NCI-H1417 (cell line): ENCODE measurements around the gene RASGRP3.

Experiments used
- DNase-seq, 3 experiments: peaks; one replicate each; lab custom pipeline; 2025; lab: John Stamatoyannopoulos, UW

Gene RASGRP3

DNA sequence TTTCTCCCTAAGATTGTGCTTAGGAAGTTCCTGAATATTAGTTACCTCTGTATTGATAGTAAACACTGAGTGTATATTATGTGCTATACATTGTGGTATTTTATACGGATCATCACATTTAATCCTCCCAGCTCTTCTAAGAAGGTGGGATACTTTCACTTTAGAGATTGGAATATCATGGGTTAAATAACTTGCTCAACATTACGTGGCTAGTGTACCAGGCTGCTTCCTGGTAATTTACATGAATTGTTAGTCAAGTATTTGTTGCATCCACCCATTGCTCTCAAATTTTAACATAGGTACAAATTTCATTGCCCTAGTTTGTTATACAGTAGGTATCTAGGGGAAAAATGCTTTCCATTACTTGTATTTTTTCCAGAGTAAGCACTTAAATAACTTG lies 101.2 kb downstream of the RASGRP3 start:
- no peak for DNase-seq

DNA sequence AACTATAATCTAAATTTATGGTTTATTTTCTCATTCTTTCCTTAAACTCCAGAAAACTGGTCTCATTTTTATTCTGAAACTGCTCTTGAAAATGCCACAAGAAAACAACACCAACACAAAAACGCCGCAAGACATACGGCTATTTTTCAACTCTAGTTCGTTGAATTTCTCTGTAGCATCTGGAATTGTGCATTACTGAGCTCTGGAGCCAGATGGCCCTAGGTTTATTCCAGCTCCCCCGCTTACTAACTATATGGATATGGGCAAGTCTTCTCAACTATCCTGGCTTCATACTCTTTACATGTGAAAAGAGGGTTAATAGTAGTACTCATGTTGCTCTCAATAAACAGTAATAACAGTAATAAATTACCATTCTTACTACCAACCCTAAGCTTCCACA lies 102.8 kb downstream of the RASGRP3 start:
- DNase-seq, result no peak

DNA sequence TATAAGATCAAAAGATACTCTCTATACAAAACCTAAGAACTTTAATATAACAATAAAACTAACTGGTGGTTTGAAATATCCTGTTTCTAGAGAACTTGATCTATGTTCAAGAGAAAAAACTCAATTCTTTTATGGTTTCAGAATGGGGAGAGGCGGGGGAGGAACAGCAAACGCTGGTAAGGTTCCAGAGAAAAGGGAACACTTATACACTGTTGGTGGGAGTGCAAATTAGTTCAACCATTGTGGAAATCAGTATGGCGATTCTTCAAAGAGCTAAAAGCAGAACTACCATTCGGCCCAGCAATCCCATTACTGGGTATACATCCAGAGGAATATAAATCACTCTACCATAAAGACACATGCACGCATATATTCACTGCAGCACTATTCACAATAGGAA lies 105.4 kb downstream of the RASGRP3 start:
- DNase-seq, result no peak

DNA sequence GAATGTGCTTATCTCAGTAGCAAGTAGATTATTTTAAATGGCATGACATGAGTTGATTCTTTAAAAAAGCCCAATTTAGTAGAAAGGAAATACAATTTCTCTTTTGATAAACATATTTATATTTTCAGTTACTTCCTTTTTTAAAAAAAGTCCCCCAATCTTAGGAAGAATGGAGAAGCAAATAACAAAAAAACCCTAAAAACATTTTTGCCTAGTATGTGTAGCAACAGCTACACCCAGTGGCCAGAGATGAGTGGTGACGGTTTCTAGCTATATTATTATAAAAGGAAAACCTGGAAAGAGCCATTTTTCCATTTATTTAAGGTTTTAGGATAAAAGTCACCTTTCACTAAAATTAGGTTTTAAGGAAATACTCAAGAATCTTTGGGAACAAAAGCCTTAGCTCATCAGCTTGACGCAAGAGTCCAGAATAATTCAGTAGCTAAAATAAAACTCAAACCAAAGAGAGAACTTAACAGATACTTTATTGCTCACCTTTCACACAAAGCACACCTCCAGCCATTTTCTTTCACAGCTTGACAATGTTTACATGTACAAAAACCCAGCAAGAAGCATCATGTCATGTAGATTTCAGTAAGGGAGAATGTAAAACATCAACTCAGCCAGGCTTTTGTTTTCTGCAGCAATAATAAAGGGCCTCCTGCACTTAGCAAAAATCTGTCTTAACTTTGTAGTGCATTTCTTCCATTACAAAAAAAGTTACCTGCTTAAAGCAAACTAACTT lies 106.9 kb downstream of the RASGRP3 start:
- peak; percentile 3 to 63 (median 34) for DNase-seq

GRCh38 chr2:33586766-33587165 lies 110.3 kb downstream of the RASGRP3 start:
- DNase-seq, result no peak

DNA sequence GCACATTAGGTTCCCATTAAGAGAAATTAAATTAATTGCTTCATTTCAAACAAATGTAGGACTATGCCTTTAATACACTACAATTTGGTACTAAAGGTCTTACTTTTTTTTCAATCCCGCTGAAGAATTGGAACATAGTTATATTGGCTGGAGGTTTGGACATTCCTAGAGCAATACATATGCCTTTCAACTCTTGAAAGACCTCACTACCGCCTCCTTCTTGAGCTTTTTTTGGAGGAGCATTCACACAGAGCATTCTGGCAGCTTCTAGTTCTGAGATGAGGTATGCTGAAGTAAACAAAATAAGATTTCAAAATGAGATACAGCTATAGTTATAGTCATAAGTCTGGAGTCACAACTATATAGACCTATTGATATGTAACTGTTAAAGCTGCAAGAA lies 111.8 kb downstream of the RASGRP3 start:
- DNase-seq, result no peak

DNA sequence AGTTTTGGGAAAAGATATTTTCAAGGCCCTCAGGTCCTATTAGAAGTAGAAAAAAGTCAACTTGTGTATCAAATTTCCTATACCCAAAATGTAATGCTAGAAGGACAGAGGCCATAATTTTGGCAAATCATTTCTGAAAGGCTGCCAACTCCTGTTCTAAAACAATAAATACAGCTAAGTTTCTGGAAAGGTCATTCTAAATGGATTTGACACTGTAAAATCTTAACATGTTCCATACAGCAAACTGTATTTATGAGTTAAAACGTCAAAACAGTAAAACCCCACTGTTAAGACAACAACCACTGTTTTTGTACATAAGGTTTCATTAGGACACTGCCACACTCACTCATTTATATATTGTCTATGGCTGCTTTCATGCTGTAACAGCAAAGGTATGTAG lies 113.0 kb downstream of the RASGRP3 start:
- no peak for DNase-seq

DNA sequence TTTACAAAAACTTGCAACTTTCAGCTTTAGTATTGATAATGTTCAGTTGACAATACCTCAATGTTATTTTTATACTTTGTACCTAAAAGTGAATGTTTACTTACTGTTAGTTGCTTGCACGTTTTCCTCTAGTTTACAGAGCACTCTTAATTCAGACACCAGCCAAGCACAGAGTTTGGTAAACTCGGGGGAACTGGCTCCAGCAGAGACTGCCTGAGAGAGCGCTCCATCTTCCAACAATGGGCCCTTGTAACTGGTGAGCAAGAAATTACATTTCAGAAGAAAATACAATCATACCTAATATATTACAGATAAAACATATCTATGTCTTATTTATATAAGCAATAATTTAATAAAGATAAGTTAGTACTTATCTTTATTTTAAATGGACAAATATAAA lies 118.9 kb downstream of the RASGRP3 start:
- DNase-seq, result no peak

DNA sequence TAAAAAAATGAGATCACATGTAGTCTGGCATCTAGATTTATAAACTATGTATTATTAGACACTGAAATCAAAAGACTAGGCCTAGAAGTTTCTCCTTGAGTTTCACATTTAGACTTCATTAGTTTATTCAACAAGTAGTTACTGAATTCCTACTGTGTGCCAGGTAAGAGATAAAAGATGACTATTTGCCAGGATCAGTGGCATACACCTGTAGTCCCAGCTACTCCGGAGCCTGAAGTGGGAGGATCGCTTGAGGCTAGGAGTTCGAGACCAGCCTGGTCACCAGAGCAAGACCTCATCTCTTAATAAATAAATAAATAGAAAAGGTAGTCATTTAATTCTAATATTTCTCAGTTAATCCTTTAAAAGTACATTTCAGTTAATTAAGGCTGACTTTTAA lies 120.6 kb downstream of the RASGRP3 start:
- DNase-seq, result no peak

- DNase-seq, result peak; percentile 49 to 77 (median 70)
Measured at GRCh38 chr2:33598561-33599174, 122.2 kb downstream of the RASGRP3 start.

DNA sequence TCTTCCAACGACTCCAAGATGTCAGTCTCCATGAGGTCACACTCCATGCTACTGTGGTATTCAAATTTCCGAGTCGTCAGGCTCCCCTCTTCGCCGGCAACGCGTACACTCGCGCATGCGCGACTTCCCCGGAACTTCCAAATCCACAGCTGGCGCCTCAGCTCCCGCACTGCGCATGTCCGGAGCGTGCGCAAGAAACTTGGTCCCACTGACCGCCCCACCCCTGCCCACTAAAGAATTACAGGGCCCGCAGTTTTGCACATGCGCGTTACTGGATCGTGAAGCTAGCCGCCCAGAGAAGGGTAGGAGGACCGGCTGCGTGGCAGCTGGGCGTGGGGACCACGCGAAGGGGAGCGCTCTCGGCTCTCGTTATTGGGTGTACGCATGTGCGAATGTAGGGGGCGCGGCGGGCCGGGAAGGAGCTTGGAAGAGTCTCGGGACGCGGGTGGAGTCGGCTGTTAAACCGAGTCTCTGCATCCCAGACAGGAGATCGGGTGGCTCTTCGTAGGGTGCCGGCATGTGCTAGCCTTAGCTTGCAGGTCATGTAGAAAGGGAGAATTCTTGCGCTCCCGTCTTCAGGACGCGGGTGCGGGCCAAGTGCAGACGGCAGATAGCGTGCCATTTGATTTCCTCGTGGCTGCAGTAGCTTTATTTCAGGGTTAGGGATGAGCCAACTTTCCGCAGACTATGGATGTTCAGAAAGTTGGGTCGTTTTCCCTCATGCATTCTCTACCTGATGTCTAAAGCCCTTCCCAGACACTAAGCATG lies 122.9 kb downstream of the RASGRP3 start, which contains the start of gene FAM98A:
FAM98A (minus strand) TSS at position 125 of the 768 bp plus-strand sequence; CDS start at position 47, 78 bp downstream.
- peak; percentile 99 to 100 (median 99) for DNase-seq

- DNase-seq, result no peak
Measured at GRCh38 chr2:33599943-33600192, 123.4 kb downstream of the RASGRP3 start.

GRCh38 chr2:33602201-33602830 lies 125.9 kb downstream of the RASGRP3 start:
- DNase-seq, result no peak

- DNase-seq, result no peak
Measured at GRCh38 chr2:33603416-33603815, 127.0 kb downstream of the RASGRP3 start.

DNA sequence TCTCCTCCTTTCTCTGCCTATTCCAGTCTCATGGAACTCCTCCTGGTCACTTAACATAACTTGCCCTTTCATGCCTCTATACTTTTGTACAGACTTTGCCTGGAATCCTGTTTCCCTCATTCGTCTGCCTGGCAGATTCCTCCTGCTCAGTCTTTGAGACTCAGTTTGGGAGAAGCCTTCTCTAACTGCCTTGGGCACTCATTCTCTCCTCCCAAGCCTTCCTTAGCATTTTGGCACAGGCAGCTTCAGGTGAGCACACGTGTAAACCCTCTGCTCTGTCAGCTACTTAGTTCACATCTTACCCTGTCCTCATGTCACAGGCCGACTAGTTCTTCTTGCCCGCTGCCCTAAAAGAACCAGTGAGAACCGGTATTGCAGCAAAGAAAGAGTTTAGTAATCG lies 128.6 kb downstream of the RASGRP3 start:
- DNase-seq, result no peak

- DNase-seq, result no peak
Measured at GRCh38 chr2:33606100-33606499, 129.7 kb downstream of the RASGRP3 start.

DNA sequence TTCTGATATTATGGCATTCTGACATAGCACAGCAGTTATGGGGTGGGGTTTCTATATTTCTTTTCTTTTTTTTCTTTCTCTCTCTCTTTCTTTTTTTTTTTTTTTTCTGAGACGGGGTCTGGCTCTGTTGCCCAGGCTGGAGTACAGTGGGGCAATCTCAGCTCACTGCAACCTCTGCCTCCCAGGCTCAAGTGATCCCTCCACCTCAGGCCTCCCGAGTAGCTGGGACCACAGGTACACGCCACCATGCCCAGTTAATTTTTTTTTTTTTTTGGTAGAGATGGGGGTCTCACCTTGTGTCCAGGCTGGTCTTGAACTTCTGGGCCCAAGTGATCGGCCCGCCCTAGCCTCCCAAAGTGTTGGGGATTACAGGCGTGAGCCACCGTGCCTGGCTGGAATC lies 130.2 kb downstream of the RASGRP3 start:
- DNase-seq, result no peak

GRCh38 chr2:33607251-33607721 lies 130.8 kb downstream of the RASGRP3 start:
- peak in 1 of 3 experiments; percentile 47 for DNase-seq

GRCh38 chr2:33607905-33608304 lies 131.5 kb downstream of the RASGRP3 start:
- DNase-seq, result no peak

DNA sequence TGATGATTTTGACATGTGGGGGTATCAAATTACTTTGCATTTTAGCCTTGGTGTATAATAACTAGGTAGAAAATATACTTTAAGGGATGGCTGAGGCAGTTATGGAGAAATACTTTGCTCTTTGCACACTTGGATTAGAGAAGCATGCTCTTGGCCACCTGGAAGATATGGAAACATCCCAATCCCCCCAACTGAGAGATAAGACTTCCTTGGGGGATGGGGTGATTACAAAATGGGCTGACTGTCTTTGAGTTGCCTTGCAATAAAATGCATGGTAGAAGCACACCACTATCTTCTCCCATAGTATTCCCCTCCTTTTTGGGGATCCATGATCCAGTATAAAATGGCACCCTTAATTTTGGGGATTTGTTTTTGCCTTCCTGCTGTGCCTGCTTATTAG lies 137.7 kb downstream of the RASGRP3 start:
- no peak for DNase-seq
